HepG2 (cell line): ENCODE measurements around the gene CHST11.

Source experiments
- CTCF ChIP-seq: sonication (generic); formaldehyde crosslinking; IDR thresholded peaks from 2 replicates; pipeline ENCODE4 v1.5.0; 2020; ENCODE audit warnings: mild to moderate bottlenecking, missing genetic modification reagents, moderate library complexity
- HES4 ChIP-seq: sonication (generic); formaldehyde crosslinking; IDR thresholded peaks from 2 replicates; pipeline ENCODE4 v1.9.0; 2021; ENCODE audit warnings: mild to moderate bottlenecking, missing genetic modification reagents, borderline replicate concordance
- MAZ ChIP-seq, 2 experiments: sonication (generic) in 1 of 2; formaldehyde crosslinking in 1 of 2; IDR thresholded peaks; 2 replicates each; pipeline versions ENCODE4 v1.5.0 to v1.6.1; 2012 to 2020; ENCODE audit warnings: low read depth in 2 of 2, mild to moderate bottlenecking in 2 of 2, borderline replicate concordance in 1 of 2, improper control_type of control experiment in 1 of 2, low read length in 1 of 2, missing genetic modification reagents in 1 of 2, moderate library complexity in 1 of 2
- NCOA2 ChIP-seq: sonication (generic); formaldehyde crosslinking; IDR thresholded peaks from 2 replicates; pipeline ENCODE4 v1.8.0; 2022; ENCODE audit warnings: inconsistent platforms
- NFKB2 ChIP-seq: sonication (generic); formaldehyde crosslinking; IDR thresholded peaks from 2 replicates; pipeline ENCODE4 v1.4.0; 2020; ENCODE audit warnings: missing genetic modification reagents, borderline replicate concordance
- PBX2 ChIP-seq: IDR thresholded peaks from 2 replicates; pipeline ENCODE4 v1.6.1; 2016; ENCODE audit warnings: control low read depth
- ZBTB7B ChIP-seq: sonication (generic); formaldehyde crosslinking; IDR thresholded peaks from 2 replicates; pipeline ENCODE4 v1.4.0; 2020; ENCODE audit warnings: missing genetic modification reagents
- ZNF274 ChIP-seq: sonication (generic); formaldehyde crosslinking; IDR thresholded peaks from 2 replicates; pipeline ENCODE4 v1.5.1; 2020; ENCODE audit warnings: mild to moderate bottlenecking, missing genetic modification reagents
- ZNF501 ChIP-seq: sonication (generic); formaldehyde crosslinking; IDR thresholded peaks from 2 replicates; pipeline ENCODE4 v1.5.1; 2020; ENCODE audit warnings: mild to moderate bottlenecking, moderate library complexity, missing genetic modification reagents

- TF ChIP-seq NFKB2 (CRISPR knock-in tag) = no peak
- no peak for TF ChIP-seq ZNF501 (CRISPR knock-in tag)
- TF ChIP-seq ZBTB7B = no peak
- TF ChIP-seq NCOA2 (CRISPR knock-in tag) = no peak
- no peak for TF ChIP-seq CTCF (CRISPR knock-in tag)
- no peak for TF ChIP-seq HES4 (CRISPR knock-in tag)
- TF ChIP-seq PBX2 (CRISPR knock-in tag) = no peak
- no peak for TF ChIP-seq ZNF274
- TF ChIP-seq MAZ (IDR thresholded peaks at IDR 0.05; ENCODE audit: borderline replicate concordance, low read depth, low read length) = no peak
- no peak for TF ChIP-seq MAZ (CRISPR knock-in tag; IDR thresholded peaks at IDR 0.05; ENCODE audit: low read depth)
Observed at GRCh38 chr12:104507672-104508071, 50.9 kb downstream of the CHST11 start.
